Activated naive CD8-positive, alpha-beta T cell (primary cell): Measurements from ENCODE around the gene ARL11.
A peak's percentile ranks its signal among the peaks of the same experiment; 100 is the strongest.
"Not testable (repeated sequence)": the region's sequence is repeated elsewhere in the genome, so short reads cannot be mapped to it uniquely, and the experiment has no call there.

ENCODE experiments used
- H3K27ac Mint-ChIP-seq: one replicate; pipeline ENCODE4 v1.8.0; 2021; ENCODE audit warnings: mixed read lengths
- H3K27me3 Mint-ChIP-seq: one replicate; pipeline ENCODE4 v1.8.0; 2021; ENCODE audit warnings: mixed read lengths
- H3K36me3 Mint-ChIP-seq: one replicate; pipeline ENCODE4 v1.8.0; 2021; ENCODE audit warnings: mixed read lengths
- H3K4me1 Mint-ChIP-seq: one replicate; pipeline ENCODE4 v1.8.0; 2021; ENCODE audit warnings: low read depth, mixed read lengths
- H3K4me3 Mint-ChIP-seq: one replicate; pipeline ENCODE4 v1.8.0; 2021; ENCODE audit warnings: mild to moderate bottlenecking, mixed read lengths
- H3K9me3 Mint-ChIP-seq: one replicate; pipeline ENCODE4 v1.8.0; 2021; ENCODE audit warnings: low read depth, mixed read lengths

Gene ARL11

GRCh38 chr13:49604570-49604969 lies 23.7 kb upstream of the ARL11 start:
- no peak overlapping the region for H3K4me3 Mint-ChIP-seq
- no peaks in the 10 kb centered on the region for H3K27me3 Mint-ChIP-seq
- no peaks in the 10 kb centered on the region for H3K9me3 Mint-ChIP-seq
- no peaks in the 10 kb centered on the region for H3K36me3 Mint-ChIP-seq
- H3K4me1 Mint-ChIP-seq: peaks cover 3% of the 10 kb centered on the region
- no peak overlapping the region for H3K27ac Mint-ChIP-seq

GRCh38 chr13:49606747-49607648 lies 21.3 kb upstream of the ARL11 start:
- Mint-ChIP-seq H3K4me1 (peaks cover 3% of the 10 kb centered on the region), H3K27me3 (no peaks in the 10 kb centered on the region), H3K9me3 (no peaks in the 10 kb centered on the region), H3K36me3 (no peaks in the 10 kb centered on the region), H3K4me3 (peak overlapping the region; percentile 86), H3K27ac (peak overlapping the region; percentile 54)

- Mint-ChIP-seq H3K9me3 (no peaks in the 10 kb centered on the region), H3K4me1 (peaks cover 3% of the 10 kb centered on the region), H3K36me3 (no peaks in the 10 kb centered on the region), H3K4me3 (no peak overlapping the region), H3K27me3 (no peaks in the 10 kb centered on the region), H3K27ac (no peak overlapping the region)
Observed at GRCh38 chr13:49607761-49608160, 20.5 kb upstream of the ARL11 start.

GRCh38 chr13:49608651-49609331 lies 19.5 kb upstream of the ARL11 start:
- no peak overlapping the region for H3K27ac Mint-ChIP-seq
- H3K9me3 Mint-ChIP-seq: no peaks in the 10 kb centered on the region
- H3K4me3 Mint-ChIP-seq: no peak overlapping the region
- H3K4me1 Mint-ChIP-seq: peaks cover 3% of the 10 kb centered on the region
- no peaks in the 10 kb centered on the region for H3K27me3 Mint-ChIP-seq
- H3K36me3 Mint-ChIP-seq: no peaks in the 10 kb centered on the region

- Mint-ChIP-seq H3K27ac (no peak overlapping the region), H3K4me3 (no peak overlapping the region), H3K9me3 (no peaks in the 10 kb centered on the region), H3K36me3 (no peaks in the 10 kb centered on the region), H3K27me3 (no peaks in the 10 kb centered on the region), H3K4me1 (peaks cover 3% of the 10 kb centered on the region)
Observed at GRCh38 chr13:49610176-49610575, 18.1 kb upstream of the ARL11 start.

- not testable (repeated sequence) for H3K9me3 Mint-ChIP-seq, H3K4me1 Mint-ChIP-seq, H3K27ac Mint-ChIP-seq, H3K36me3 Mint-ChIP-seq, H3K4me3 Mint-ChIP-seq, H3K27me3 Mint-ChIP-seq
Observed at GRCh38 chr13:49612042-49612441, 16.3 kb upstream of the ARL11 start.

GRCh38 chr13:49615836-49616675 lies 12.3 kb upstream of the ARL11 start:
- H3K27ac Mint-ChIP-seq: no peak overlapping the region
- H3K4me3 Mint-ChIP-seq: no peak overlapping the region
- no peaks in the 10 kb centered on the region for H3K36me3 Mint-ChIP-seq
- H3K27me3 Mint-ChIP-seq: no peaks in the 10 kb centered on the region
- peaks cover 3% of the 10 kb centered on the region for H3K4me1 Mint-ChIP-seq
- H3K9me3 Mint-ChIP-seq: no peaks in the 10 kb centered on the region

GRCh38 chr13:49616676-49617065 lies 11.6 kb upstream of the ARL11 start:
- Mint-ChIP-seq H3K4me3 (no peak overlapping the region), H3K36me3 (no peaks in the 10 kb centered on the region), H3K9me3 (no peaks in the 10 kb centered on the region), H3K27ac (no peak overlapping the region), H3K27me3 (no peaks in the 10 kb centered on the region), H3K4me1 (peaks cover 3% of the 10 kb centered on the region)

- H3K27ac Mint-ChIP-seq: no peak overlapping the region
- peaks cover 3% of the 10 kb centered on the region for H3K4me1 Mint-ChIP-seq
- no peaks in the 10 kb centered on the region for H3K9me3 Mint-ChIP-seq
- no peaks in the 10 kb centered on the region for H3K36me3 Mint-ChIP-seq
- peak overlapping the region; percentile 49 for H3K4me3 Mint-ChIP-seq
- no peaks in the 10 kb centered on the region for H3K27me3 Mint-ChIP-seq
Observed at GRCh38 chr13:49620170-49620621, 8.1 kb upstream of the ARL11 start.

- Mint-ChIP-seq H3K27me3 (no peaks in the 10 kb centered on the region), H3K4me3 (no peak overlapping the region), H3K4me1 (peaks cover 3% of the 10 kb centered on the region), H3K36me3 (no peaks in the 10 kb centered on the region), H3K27ac (no peak overlapping the region), H3K9me3 (no peaks in the 10 kb centered on the region)
Observed at GRCh38 chr13:49622174-49622946, 5.9 kb upstream of the ARL11 start.

- Mint-ChIP-seq H3K27ac (no peak overlapping the region), H3K4me1 (peaks cover 14% of the 10 kb centered on the region), H3K4me3 (no peak overlapping the region), H3K27me3 (no peaks in the 10 kb centered on the region), H3K36me3 (no peaks in the 10 kb centered on the region), H3K9me3 (no peaks in the 10 kb centered on the region)
Observed at GRCh38 chr13:49624229-49624628, 4.1 kb upstream of the ARL11 start.

- H3K4me3 Mint-ChIP-seq: peak overlapping the region; percentile 27
- H3K27ac Mint-ChIP-seq: no peak overlapping the region
- no peaks in the 10 kb centered on the region for H3K27me3 Mint-ChIP-seq
- no peaks in the 10 kb centered on the region for H3K36me3 Mint-ChIP-seq
- peaks cover 14% of the 10 kb centered on the region for H3K4me1 Mint-ChIP-seq
- H3K9me3 Mint-ChIP-seq: no peaks in the 10 kb centered on the region
Observed at GRCh38 chr13:49625392-49626079, 2.8 kb upstream of the ARL11 start.

GRCh38 chr13:49629196-49629938 lies 1.1 kb downstream of the ARL11 start:
- Mint-ChIP-seq H3K9me3 (no peaks in the 10 kb centered on the region), H3K36me3 (no peaks in the 10 kb centered on the region), H3K27me3 (no peaks in the 10 kb centered on the region), H3K27ac (no peak overlapping the region), H3K4me3 (peak overlapping the region; percentile 46), H3K4me1 (peaks cover 14% of the 10 kb centered on the region)
